Measurements from ENCODE around the gene VWA5A.
"Not testable (repeated sequence)": the region's sequence is repeated elsewhere in the genome, so short reads cannot be mapped to it uniquely, and the experiment has no call there.

The VWA5A gene

GRCh38 chr11:124094731-124095130 is 20.5 kb upstream of the VWA5A start:
- no peak for DNase-seq (ENCODE audit: low spot score)

- no peak for DNase-seq (ENCODE audit: low spot score)
Observed at GRCh38 chr11:124096364-124096763, 18.9 kb upstream of the VWA5A start.

GRCh38 chr11:124098141-124098540 is 17.1 kb upstream of the VWA5A start:
- DNase-seq (ENCODE audit: low spot score), result no peak

- no peak for DNase-seq (ENCODE audit: low spot score)
Observed at GRCh38 chr11:124101737-124102136, 13.5 kb upstream of the VWA5A start.

GRCh38 chr11:124108156-124108555 is 7.1 kb upstream of the VWA5A start:
- DNase-seq (ENCODE audit: low spot score), result no peak

- DNase-seq (ENCODE audit: low spot score), result no peak
Observed at GRCh38 chr11:124109377-124109776, 5.9 kb upstream of the VWA5A start.

- DNase-seq (ENCODE audit: low spot score), result no peak
Observed at GRCh38 chr11:124110201-124110600, 5.0 kb upstream of the VWA5A start.

- DNase-seq (ENCODE audit: low spot score), result no peak
Observed at GRCh38 chr11:124113890-124114289, 1.4 kb upstream of the VWA5A start.

- DNase-seq (ENCODE audit: low spot score), result no peak
Observed at GRCh38 chr11:124115782-124116616, 749 bp downstream of the VWA5A start.

GRCh38 chr11:124119103-124119502 is 3.9 kb downstream of the VWA5A start:
- DNase-seq (ENCODE audit: low spot score), result no peak

- no peak for DNase-seq (ENCODE audit: low spot score)
Observed at GRCh38 chr11:124120891-124121290, 5.6 kb downstream of the VWA5A start.

GRCh38 chr11:124122123-124122522 is 6.9 kb downstream of the VWA5A start:
- DNase-seq (ENCODE audit: low spot score), result no peak

GRCh38 chr11:124123622-124124021 is 8.4 kb downstream of the VWA5A start:
- DNase-seq (ENCODE audit: low spot score), result no peak

- DNase-seq (ENCODE audit: low spot score), result not testable (repeated sequence)
Observed at GRCh38 chr11:124127134-124127533, 11.9 kb downstream of the VWA5A start.

GRCh38 chr11:124143034-124143433 is 27.8 kb downstream of the VWA5A start:
- DNase-seq (ENCODE audit: low spot score), result no peak

- no peak for DNase-seq (ENCODE audit: low spot score)
Observed at GRCh38 chr11:124147951-124148350, 32.7 kb downstream of the VWA5A start.

GRCh38 chr11:124150684-124151083 is 35.4 kb downstream of the VWA5A start:
- DNase-seq (ENCODE audit: low spot score), result no peak

GRCh38 chr11:124152770-124153407 is 37.6 kb downstream of the VWA5A start:
- DNase-seq (ENCODE audit: low spot score), result no peak

- DNase-seq (ENCODE audit: low spot score), result no peak
Observed at GRCh38 chr11:124153821-124154220, 38.6 kb downstream of the VWA5A start.

- no peak for DNase-seq (ENCODE audit: low spot score)
Observed at GRCh38 chr11:124159481-124159880, 44.2 kb downstream of the VWA5A start.

GRCh38 chr11:124160986-124161385 is 45.7 kb downstream of the VWA5A start:
- no peak for DNase-seq (ENCODE audit: low spot score)

- no peak for DNase-seq (ENCODE audit: low spot score)
Observed at GRCh38 chr11:124167826-124168231, 52.6 kb downstream of the VWA5A start.

- no peak for DNase-seq (ENCODE audit: low spot score)
Observed at GRCh38 chr11:124168796-124169195, 53.5 kb downstream of the VWA5A start.

- not testable (repeated sequence) for DNase-seq (ENCODE audit: low spot score)
Observed at GRCh38 chr11:124170315-124170714, 55.1 kb downstream of the VWA5A start.
